ENCODE results near the gene ADM.

The ADM gene

GRCh38 chr11:10309163-10310093, 4.6 kb downstream of the ADM start:
- DNase-seq (ENCODE audit: low spot score), result no peak

- peak; percentile 34 for DNase-seq (ENCODE audit: low spot score)
Observed at GRCh38 chr11:10310301-10310841, 5.5 kb downstream of the ADM start.

DNA sequence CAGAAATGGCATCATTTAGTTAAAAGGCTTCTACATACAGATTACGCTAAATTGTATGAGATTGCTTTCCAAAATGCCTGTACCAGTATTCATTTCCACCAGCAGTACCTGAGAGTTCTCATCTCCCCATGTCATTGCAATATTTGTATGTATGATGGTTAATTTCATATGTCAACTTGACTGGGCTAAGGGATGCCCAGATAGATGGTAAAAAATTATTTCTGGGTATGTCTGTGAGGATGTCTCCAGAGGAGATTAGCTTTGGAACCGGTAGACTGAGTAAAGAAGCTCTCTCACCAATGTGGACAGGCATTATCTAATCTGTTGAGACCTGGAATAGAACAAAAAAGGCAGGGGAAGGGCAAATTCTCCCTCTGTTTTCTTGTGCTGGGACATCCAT, 6.9 kb downstream of the ADM start:
- DNase-seq (ENCODE audit: low spot score), result no peak

DNA sequence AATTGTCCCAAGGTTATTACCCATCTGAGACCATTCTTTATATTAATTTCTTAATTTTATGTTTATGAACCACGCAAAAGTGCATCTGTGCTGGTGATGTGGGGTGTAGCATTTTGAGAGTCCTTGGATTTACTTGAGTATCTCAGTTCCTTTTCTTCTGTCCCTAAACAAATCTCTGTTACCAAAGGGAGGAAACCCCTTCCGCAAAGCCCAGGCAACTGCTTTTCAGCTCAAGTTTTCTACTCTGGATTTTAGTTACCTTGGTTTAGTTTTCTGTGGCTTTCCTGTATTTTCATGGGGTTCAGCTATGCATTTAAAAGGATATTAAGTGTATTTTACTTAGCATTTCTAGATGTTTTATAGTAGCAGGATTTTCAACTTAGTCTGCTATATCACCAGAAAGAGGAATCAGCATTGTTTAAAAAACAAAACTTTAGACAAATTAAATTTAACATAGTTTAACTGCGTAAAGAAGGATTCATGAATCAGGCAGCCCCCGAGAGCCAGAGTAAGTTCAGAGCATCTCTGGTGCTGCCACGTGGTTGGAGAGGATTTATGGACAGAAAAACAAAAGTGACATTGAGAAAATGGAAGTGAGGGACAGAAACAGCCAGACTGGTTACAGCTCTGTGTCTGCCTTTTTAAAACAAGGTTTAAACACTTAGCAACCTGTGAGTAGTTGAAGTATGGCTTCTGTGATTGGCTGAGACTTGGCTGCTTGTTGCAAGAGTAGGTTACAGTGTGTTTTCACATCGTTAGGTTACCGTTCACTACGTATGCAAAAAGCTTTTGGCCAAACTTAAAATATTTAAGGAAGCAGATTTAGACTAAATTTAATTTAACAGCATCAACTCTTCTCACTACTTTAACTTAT, 9.6 kb downstream of the ADM start:
- DNase-seq (ENCODE audit: low spot score), result peak; percentile 95

DNA sequence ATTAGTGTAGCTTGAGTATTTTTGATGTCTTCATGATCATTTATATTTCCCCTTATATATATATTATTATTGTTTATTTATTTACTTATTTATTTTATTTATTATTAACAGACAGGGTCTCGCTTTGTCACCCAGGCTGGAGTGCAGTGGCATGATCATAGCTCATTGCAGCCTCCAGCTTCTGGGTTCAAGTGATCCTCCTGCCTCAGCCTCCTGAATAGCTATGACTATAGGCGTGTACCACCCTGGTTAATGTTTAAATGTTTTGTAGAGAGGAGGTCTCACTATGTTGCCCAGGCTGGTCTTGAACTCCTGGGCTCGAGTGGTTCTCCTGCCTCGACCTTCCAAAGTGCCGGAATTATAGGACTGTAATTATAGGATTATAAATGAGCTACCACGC, 10.2 kb downstream of the ADM start:
- no peak for DNase-seq (ENCODE audit: low spot score)

- DNase-seq (ENCODE audit: low spot score), result no peak
Observed at GRCh38 chr11:10317151-10317755, 12.4 kb downstream of the ADM start.

DNA sequence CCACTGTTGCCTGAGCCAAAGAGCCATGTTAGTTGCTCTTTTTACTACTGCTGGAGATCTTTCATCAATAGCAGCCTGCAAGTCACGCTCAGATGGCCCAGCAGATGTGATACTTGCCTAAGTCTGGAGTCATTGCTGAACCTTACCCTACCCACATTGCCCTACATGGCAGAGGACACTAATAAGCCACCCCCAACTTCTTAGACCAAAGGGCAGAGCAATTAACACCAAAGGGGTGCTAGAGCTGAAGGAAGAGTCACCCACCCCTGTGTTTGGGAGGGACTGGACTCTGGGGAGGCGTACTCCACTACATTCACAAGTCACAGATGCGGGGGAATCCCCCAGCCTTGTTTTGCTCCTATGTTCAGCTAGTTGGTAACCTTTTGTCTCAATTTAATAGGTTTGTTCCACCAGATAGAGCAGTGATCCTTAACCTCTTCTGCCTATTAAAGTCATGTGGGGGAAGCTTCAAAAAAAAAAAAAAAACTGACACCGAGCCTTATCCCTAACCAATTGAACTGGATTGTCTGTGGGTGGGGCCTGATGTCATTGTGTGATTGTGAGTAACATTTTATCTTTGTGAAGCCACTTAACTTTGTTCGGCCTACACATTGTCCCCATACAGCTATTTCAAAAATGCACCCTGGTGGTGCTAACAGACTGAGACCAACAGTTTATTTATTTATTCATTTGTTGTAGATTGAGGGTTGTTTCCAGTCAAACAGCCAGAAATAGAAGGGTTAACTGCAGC, 13.1 kb downstream of the ADM start:
- DNase-seq (ENCODE audit: low spot score), result peak; percentile 86

- DNase-seq (ENCODE audit: low spot score), result peak; percentile 62
Observed at GRCh38 chr11:10318527-10318802, 13.6 kb downstream of the ADM start.

DNA sequence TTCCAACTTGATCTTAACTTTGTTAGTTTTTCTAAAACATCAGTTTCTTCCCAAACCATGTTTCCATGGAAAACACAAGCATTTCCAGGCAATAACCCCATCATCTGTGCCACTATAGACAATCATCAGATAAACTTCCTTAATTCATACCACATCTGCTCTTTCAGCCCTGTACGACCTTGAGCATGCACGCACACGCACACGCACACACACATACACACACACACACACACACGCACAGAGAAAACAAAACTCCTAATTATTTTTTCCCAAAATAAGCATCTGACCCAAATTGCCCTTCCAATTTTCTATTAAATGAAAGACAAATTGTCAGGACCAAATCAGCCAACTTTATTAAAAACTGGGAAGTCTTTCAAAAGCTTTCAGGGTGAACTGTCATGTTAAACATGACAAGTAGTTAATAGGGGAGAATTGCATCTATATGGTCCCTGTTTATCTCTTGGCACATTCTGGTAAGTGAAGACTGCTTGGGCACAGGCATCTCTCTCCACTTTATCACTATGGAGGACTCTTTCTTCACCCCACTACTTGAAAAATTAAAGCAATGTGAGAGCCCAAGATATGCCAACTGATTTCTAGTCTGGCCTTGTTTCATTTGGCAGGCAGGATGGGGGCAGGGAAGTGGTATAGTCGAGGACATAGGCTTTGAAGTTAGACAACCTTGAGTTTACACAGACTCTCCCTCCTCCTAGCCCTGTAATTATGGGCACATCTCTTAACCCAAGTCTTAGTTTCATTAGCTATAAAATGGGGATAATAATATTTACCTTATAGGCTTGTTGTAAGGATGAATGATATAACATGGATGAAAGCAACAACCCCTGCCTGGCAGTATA, 15.1 kb downstream of the ADM start:
- DNase-seq (ENCODE audit: low spot score), result no peak

DNA sequence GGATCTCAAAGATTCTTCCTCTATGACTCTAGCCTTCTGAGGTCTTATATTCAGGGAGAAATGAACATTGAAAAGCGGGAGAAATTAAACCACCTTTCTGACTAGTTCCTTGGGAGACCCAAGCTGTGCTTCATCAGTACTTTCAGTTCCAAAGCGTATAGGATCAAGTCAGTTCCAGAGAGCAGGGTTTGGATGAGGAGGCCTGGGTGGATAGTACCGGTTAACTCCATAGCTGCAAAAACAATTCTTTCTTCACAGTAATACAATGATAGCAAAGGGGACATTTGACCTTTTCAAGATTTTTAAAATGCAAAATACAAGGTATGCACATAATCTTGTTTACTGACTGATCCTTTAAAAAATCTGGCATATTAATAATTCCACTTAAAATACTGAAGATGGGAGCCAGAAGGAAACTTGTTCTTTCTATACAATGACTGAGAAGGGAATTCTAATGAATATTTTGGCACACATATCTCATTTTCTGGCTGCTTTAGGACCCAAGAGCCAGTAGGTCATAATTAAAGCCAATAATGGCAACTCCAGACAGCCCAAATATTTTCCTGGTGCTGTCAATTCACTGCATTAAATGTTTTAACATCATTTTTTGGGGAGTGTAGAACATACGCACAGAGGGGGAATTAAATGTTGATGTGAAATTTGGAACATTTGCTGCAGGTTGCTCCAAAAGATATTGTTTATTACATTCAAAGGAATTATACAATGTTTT, 16.0 kb downstream of the ADM start:
- DNase-seq (ENCODE audit: low spot score), result no peak

GRCh38 chr11:10322401-10322800, 17.5 kb downstream of the ADM start:
- DNase-seq (ENCODE audit: low spot score), result no peak

- DNase-seq (ENCODE audit: low spot score), result peak; percentile 84
Observed at GRCh38 chr11:10322830-10323792, 18.2 kb downstream of the ADM start.

- DNase-seq (ENCODE audit: low spot score), result no peak
Observed at GRCh38 chr11:10323793-10324170, 18.9 kb downstream of the ADM start.

GRCh38 chr11:10324474-10324873, 19.6 kb downstream of the ADM start:
- no peak for DNase-seq (ENCODE audit: low spot score)

DNA sequence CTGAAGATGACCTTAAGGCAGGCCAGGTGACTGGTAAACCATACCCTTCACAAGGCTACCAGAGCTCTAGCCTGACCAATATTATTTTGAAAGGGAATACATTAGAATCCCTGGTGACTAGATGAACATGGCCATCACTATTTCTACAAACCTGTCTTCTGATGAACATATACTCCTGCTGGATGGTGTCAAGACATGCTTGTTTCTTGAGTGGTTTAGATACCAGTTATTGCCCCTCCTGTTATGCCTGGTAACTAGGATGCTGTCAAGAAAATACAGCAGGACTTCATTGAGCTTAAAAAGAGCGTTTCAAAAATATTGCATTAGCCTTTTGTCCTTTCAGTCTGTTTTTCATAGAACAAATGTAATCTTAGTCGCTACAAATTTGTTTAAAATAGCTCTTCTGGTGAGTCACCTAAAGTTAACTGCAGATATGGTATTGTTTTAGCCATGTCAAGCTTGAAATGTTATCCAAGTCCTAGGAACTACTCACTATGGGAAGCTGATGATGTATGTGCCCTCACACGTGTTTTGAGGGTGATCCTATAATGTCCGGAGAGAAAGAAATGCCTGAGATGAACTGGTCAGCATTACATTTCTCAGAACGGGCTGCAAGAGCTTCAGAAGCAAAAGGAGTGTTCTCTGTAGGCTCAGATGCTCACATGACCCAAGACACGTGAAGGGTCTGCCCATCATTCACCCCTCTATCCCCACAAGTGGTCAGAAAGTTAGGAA, 20.6 kb downstream of the ADM start:
- no peak for DNase-seq (ENCODE audit: low spot score)

GRCh38 chr11:10326012-10326964, 21.4 kb downstream of the ADM start:
- DNase-seq (ENCODE audit: low spot score), result no peak

- DNase-seq (ENCODE audit: low spot score), result no peak
Observed at GRCh38 chr11:10327254-10327653, 22.4 kb downstream of the ADM start.

Measured in NAMALWA (cell line).